ENCODE measurements around the gene RAD51B.
"Not testable (repeated sequence)": the region's sequence is repeated elsewhere in the genome, so short reads cannot be mapped to it uniquely, and the experiment has no call there.

RAD51B gene

DNA sequence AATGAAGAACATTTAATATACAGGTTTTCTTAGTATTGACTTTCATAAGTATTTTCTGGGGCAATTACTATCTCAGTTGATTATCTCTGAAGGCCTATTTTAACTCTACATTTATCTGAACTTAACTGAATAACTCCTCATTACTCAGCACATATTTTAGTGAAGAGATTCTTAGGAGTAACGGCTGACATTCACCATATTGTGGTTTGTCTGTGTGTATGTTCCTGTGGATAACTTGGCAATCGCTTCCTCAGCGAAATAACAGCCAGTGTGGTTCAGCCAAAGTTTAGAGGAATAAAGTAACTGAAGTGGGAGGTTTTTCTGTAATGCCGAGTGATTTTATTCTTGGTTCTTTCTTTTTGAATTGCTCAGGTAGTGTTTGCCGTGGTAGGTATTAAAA, 168.0 kb downstream of the RAD51B start:
- FAIRE-seq = no peak

DNA sequence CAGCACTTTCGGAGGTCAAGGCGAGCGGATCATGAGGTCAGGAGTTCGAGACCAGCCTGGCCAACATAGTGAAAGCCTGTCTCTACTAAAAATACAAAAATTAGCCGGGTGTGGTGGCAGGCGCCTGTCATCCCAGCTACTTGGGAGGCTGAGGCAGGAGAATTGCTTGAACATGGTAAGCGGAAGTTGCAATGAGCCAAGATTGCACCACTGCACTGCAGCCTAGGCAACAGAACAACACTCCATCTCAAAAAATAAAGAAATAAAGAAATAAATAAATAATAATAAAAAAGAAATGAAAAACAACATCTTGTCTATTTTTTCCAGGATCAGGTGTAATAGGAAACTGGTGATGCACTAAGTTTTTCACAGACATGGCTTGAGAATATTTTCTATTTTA, 168.6 kb downstream of the RAD51B start:
- FAIRE-seq = peak; percentile 15

DNA sequence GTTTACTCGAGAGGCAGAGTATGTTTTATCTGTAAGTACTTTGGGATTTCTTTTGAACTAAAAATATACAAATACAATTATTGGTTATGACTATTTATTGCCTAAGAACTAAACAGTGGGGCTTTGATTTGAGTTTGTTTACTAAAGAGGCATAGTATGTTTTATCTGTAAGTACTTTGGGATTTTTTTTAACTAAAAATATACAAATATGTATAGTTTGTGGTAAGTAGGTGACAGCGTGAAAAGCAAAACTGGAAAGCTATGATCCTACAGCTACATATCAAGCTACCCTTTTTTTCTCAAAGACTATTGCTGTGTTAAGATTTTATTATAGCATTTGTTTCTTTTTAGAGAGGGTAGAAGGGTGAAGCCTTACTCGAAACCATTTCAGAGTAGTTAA, 171.0 kb downstream of the RAD51B start:
- FAIRE-seq = peak; percentile 86

DNA sequence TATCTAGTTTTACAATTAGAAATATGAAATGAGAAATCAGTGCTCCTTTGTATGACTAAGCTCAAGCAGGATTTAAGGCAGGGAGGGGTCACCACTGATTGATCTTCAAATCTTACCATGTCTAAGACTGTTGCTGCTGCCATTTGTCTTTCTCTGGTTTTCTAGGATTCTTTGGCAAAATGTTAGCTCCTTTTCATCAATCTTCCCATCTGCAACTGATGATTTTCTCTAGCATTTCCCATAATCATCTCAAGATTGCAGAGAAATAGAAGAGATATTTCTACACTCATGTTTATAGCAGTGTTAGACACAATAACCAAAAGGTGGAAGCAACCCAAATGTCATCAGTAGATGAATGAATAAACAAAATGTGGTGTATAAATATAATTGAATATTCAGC, 175.0 kb downstream of the RAD51B start:
- FAIRE-seq = no peak

DNA sequence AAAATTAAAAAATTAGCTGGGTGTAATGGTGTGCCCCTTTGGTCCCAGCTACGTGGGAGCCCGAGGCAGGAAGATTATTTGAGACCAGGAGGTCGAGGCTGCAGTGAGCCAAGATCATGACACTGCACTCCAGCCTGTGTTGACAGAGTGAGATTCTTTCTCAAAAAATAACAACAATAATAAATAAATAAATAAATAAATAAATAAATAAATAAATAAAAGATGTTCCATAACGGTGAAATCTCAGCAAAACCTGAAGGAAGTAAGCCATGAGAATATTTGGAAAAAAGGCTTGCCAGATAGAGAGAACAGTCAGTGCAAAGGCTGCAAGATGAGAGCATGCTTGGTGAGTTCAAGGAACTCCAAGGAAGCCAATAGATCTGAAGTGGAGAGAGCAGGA, 176.7 kb downstream of the RAD51B start:
- FAIRE-seq = no peak

DNA sequence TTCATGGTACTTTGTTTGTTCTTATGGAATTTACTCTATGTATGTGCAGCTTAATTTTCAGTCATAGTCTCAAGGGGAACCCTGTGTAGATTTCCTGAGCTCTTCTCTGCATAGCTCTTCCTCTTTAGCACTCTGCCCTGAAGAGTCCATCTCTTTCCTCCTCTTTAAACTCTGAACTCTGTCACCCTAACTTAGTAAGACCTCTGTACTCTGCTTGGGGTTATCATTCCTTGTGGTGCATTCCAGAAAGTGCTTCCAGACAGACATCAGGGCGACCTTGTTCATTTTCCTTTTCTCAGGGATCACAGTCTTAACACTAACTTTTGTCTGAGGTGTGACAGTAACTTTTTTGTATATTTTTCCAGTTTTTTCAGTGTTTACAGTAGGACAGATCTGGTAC, 179.3 kb downstream of the RAD51B start:
- no peak for FAIRE-seq

DNA sequence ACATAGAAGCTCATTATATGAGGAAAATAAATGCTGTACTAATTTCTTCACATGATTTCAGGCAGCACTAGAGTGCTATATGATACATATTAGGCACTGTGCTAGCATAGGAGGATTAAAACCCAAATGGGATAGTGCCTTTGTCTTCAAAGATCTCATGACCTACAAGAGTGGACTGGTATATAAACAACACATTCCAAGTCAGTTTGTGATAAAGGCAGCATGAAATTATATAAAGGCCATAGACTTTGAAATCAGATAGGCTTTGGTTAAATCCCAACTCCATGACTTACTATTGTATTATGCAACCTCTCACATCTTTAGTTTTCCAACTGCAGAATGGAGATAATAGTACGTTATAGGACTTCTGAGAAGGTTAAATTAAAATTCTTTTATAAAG, 179.7 kb downstream of the RAD51B start:
- FAIRE-seq = no peak

DNA sequence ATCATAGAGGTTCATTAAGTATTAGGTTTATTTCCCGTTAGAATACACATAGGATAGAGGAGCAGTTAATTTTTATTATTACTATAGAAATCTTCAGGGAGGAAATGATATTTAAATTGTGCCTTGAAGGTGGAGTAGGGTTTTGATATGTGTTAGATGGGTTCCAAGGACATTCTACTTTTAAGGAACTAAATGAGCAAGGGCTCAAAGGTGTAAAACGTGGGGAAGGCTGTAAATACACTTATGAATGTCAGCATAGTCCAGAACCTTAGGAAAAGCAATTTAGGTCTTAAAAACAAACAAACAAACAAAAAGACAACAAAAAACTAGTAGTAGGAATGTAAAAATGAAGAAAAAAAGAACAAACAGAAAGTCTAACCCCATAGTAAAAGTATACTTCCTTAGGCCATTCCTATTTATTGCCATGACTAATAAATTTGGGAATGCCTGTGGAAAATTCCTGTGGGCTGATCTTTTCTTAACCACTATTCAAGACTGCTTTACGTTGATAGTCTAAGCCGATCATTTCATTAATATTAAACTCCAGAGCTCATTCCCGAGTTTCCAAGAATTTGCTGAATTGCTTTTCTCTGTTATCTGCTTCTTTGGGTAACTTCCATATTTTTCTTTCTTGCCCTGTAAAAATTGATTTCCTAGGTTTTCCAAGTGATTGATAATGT, 180.3 kb downstream of the RAD51B start:
- no peak for FAIRE-seq

DNA sequence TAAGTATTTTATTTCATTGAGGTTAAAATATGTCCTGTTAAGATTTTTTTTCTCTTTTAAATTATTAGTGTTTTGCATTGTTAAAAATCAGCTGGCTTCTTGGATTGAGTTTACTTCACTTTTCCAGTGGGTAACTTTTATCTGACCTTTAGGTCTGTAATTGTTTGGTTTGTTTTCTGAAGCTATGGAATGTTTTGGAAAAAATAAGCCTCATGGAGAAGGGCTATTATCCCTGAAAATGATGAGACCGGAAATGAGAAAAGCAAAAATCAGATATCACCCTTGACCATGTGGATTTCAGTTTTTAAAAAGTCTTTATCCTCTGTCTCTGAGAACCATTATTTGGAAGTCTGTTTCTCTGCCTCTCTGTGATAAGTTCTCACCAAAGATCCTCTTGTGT, 180.9 kb downstream of the RAD51B start:
- FAIRE-seq = peak; percentile 98

DNA sequence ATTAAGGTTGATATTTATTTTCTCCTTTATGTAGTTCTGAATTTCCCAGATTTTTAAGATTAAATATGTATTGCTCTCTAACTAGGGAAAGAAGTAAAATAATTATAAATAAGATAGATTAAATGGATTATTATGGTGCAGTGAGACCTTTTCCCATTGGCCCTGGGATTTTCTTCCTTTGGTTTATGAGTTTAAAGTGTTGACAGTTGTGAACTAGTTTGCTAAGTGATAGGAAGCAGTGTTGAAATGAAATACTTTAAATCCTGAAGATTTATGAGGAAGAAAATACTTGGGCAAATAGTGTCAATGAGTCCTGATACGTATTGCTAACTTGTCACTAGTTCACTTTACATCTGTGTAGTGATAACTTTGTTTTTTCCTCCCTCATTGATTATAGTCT, 188.9 kb downstream of the RAD51B start:
- FAIRE-seq = no peak

DNA sequence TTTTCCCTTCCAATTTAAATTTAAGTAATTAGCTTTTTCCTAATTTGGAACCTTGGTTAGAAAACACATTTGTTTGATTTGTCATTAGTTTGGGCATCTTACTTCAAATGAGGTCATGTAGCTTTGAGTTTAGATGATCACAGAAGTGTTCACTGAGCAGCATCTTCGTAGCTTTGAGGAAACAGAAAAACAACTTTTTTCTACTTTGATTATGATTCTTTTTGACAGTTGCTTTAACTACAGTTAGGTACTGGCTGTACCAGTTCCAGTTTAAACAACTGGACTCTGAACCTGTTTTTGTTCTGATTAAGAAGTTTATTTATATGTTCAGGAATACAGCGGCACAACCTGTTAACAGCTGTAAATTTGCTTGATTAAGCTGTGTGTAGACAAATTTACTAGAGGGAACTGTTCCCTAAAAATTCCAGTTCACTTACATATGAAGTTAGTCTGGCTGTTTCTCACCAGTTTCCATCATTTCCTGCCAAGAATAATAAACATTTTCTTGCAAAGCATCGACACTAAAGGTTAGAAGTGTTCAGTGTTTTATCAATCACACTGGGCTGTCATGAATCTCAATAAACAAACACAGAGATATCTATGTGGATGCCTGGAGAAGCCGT, 191.9 kb downstream of the RAD51B start:
- peak; percentile 100 for FAIRE-seq

DNA sequence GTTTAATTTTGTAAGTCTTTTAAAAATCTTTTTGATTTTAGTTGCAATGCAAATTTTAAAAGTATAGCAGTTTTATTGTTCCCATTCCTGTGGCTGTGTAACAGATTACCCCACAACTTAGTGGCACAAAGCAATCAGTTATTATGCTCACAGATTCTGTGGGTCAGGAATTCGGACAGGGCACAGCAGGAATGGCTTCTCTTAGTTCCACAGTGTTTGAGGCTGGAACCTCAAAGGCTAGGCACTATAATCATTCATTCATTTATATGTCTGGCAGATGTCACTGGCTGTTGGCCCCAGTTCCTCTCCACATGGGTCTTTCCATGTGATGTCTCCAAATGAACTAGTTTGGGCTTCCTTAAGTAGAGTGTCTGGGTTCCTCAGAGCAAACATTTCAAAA, 193.3 kb downstream of the RAD51B start:
- FAIRE-seq = no peak

DNA sequence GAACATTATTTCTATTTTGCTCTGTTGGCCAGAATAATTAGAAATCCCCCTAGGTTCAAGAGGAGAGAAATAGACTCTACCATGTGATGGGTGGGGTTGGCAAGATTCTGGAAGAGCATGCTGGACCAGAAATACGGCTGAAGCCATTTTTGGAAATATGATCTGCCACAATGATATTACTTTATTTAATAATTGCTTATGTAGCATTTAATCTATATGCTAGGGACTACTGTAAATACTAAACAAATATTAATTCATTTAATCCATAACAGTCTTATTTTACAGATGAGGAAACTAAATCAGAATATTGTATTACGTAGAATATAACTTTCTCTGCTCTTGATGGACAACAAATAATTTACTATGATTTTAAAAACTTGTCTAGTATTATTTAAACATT, 193.7 kb downstream of the RAD51B start:
- no peak for FAIRE-seq

DNA sequence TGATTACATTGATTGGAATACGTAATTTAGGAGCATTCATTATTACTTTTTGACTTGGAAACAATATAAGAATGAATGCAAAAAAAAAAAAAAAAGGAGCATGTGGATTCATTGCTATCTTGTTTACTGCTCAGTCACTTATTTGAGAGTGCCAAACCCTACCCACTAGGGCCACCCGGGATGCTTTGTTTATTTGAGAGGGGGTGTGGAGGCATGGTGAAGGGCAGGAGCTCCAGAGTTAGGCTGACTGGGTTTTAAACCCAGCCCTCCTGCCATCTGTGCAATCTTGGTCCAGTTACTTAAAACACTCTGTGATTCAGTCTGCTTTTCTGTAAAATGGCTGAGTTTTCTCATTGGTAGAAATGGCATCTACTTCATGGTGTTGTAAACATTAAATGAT, 195.2 kb downstream of the RAD51B start:
- FAIRE-seq = no peak

DNA sequence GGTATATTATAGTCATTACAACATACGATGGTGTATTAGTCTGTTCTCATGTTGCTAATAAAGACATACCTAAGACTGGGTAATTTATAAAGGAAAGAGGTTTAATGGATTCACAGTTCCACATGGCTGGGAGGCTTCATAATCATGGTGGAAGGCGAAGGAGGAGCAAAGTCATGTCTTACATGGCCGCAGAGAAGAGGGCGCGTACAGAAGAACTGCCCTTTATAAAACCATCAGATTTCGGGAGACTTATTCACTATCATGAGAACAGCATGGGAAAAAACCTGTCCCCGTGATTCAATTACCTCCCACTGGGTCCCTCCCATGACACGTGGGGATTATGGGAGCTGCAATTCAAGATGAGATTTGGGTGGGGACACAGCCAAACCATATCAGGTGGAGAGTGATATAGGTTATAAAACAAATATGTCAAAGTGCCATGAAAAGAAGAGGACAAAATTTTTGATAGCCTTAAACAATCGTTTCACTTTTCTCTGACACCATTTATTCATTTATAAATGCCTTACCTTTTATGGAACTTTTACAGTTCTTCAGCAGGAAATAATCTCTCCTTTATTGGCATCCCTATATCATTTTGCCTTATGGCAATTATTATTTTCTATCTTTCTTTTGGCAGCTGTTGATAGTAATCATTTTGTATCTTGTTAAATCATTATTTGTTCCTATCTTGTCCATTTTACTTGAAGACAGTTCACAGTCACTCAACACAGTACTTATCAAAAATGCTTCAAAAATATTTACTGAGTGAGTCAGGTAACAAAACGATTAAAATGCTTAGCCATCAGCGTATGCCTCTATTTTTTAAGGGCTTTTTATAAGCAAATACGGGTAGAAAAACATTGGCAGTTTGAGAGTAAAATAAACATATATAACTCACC, 196.0 kb downstream of the RAD51B start:
- no peak for FAIRE-seq

DNA sequence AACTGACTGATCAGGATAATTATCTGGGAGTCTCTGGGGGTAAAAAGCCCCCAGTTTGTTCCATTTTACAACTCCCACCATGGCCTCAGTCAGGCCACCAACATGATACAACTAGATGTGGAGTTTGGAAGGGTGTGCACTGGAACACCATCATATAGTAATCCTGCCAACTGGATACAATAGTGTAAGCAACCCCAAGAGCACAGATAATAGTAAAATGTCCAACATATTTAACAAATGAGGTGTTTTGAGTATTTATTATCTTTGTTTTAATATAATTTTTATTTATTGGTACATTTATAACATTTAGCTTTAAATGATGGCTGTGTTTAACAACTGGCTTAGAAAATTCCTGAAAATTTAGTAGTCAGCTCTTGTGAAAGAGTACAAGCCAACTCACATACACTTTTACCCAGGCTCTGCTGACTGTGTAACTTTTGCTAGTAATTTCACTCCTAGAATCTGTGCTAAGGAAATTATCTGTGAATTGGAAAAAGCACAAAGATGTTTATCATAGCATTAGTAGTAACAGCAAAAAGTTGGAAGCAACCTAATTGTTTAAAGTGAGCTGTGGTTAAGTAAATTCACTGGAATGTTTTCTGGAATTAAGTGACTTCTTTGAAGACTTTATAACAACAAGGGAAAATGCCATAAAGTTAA, 196.8 kb downstream of the RAD51B start:
- FAIRE-seq = peak; percentile 96

DNA sequence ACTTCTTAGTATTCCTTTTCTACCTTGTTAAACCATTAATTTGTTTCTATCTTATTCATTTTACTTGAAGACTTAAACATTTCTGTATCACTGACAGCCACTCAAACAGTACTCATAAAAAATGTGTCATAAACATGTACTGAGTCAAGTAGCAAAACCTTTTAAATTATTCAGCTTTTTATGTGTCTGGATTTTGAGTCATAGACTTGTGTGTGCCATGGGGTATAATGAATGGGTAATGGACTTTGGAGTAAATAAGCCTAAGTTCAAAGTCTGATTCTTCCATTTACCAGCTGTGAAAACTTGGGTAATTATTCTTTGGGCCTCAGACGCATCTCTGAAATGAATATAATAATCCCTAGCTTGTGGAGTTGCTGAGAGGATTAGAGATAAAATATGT, 199.0 kb downstream of the RAD51B start:
- FAIRE-seq = peak; percentile 92

DNA sequence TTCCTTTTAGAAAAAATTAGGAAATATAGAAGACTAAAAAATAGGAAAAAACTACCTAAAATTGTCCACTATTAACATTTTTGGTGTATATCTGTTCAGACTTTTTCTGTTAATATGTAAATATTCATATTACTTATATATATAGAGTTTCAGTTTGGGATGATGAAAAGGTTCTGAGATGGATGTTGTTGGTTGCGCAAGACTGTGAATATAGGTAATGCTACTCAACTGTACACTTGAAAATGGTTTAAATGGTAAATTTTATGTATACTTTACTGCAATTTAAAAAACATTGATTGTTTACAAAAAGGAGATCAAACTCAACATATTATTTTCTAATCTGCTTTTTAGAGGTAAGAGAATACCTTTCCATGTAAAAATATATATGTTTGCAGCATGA, 200.9 kb downstream of the RAD51B start:
- FAIRE-seq = no peak

DNA sequence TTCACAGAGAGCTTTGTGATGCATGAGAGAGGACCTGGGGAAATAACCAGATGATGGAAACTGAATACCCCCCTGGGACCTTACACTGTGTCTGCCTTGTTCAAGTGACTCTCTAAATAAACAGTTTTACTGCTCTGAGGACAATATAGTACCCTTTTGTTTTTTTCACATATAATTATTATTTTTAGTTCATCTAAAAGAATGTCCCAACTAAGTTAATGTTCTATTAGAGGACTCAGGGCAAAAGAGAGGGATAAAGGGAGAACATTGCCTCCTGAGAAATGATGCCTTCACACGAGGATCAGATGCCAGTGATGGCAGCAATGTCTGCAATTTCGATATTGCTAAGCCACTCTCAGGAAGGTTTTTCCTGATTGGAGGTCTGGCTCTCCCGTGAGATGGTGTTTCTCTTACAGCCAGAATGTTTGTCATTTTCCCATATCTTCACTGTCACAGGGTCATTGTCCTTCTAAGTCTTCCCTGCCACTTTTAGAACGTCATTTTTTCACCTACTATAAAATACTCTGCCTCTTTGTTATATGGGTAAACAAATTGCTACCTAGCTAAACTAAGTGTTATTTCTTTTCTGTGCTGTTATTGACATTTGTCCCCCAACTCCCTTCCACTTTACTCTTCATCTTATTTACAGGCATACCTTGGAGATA, 201.6 kb downstream of the RAD51B start:
- peak; percentile 89 for FAIRE-seq

DNA sequence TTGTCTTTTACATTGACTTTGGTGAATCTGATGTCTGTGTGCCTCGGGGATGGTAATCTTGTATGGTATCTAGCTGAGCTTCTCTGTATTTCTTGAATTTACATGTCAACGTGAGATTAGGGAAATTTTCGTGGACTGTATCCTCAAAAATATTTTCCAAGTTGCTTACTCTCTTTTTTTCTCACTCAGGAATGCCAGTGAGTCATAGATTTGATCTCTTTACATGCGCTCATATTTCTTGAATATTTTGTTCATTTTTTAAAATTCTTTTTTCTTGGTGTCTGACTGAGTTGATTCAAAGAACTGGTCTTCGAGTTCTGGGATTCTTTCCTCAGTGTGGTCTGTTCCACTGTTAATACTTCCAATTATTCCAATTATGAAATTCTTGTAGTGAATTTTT, 207.7 kb downstream of the RAD51B start:
- no peak for FAIRE-seq

DNA sequence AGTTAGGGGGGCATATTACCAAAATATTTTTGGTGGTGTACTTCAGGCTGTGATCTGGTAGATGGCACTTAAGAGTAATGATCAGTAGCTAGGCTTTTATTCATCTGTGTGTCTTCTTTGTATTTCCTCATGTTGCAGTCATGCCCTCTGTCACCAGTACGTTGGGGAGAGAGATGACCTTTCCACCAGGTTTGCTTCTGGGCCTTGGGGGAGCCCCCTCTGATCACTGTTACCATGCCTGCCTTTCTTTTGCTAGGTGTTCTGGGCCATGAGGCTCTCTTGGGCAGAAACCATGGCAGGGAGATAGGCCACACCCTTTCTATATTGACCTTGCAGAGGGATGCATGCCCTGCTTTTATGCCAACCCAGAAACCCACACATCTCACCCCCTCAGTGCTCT, 208.5 kb downstream of the RAD51B start:
- no peak for FAIRE-seq

DNA sequence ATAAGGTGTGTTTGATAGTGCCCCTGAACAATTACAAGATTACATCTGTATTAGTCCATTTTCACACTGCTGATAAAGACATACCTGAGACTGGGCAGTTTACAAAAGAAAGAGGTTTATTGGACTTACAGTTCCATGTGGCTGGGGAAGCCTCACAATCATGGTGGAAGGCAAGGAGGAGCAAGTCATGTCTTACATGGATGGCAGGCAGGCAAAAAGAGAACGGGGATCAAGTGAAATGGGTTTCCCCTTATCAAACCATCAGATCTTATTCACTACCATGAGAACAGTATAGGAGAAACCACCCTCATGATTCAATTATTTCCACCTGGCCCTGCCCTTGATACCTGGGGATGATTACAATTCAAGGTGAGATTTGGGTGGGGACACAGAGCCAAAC, 211.4 kb downstream of the RAD51B start:
- FAIRE-seq = not testable (repeated sequence)

DNA sequence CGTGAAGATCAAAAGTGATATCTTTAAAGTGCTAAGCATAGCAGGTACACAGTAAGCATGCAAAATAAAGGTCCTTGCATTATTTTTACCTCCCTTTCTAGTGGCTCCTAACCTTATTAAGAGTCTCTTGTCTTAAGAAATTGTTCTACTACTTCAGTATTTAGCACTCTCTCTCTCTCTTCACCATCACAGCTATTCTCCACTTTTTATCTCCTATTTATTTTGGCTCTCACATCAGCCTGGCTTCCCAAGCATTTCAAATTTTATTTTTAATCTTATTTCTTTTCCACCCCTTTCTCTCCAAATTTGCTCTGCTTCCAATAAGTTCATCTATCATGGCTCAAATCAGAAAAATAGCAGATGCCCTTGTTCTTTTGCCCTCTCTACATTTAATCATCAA, 212.6 kb downstream of the RAD51B start:
- no peak for FAIRE-seq

Measured in TTC549 (cell line).